Activated CD8-positive, alpha-beta memory T cell treated with anti-CD3 and anti-CD28 coated beads, Interleukin-2, amount 10 ng/mL, durations not matched to agents 7 days and 5 days (primary cell): ENCODE results near the gene ZCCHC9. TPM values are rescaled to one million over a fixed set of nuclear protein-coding genes. Genes with fewer than 3 reads are reported as not detected.
"Not testable (repeated sequence)": the region's sequence is repeated elsewhere in the genome, so short reads cannot be mapped to it uniquely, and the experiment has no call there.

Source experiments
- ATAC-seq: fragments of 150-1000 bp; cut with Tn5 transposase; one replicate; pipeline ENCODE4 v1.10.0; 2021; ENCODE audit warnings: moderate library complexity
- CTCF ChIA-PET: fragments of 350-600 bp; sonication (Branson Sonifier 250); formaldehyde crosslinking; loops from one replicate; lab custom pipeline; 2021; ENCODE audit warnings: antibody characterized with exemption; lab: Charles Lee
- DNase-seq: peaks from one replicate; pipeline ENCODE4 v3.0.0-alpha.2; 2020
- H3K27ac Mint-ChIP-seq: one replicate; pipeline ENCODE4 v1.8.0; 2021; ENCODE audit warnings: mild to moderate bottlenecking, mixed read lengths
- H3K27me3 Mint-ChIP-seq: one replicate; pipeline ENCODE4 v1.8.0; 2021; ENCODE audit warnings: mixed read lengths
- H3K36me3 Mint-ChIP-seq: one replicate; pipeline ENCODE4 v1.8.0; 2021; ENCODE audit warnings: mild to moderate bottlenecking, mixed read lengths
- H3K4me1 Mint-ChIP-seq: one replicate; pipeline ENCODE4 v1.8.0; 2021; ENCODE audit warnings: mixed read lengths
- H3K4me3 Mint-ChIP-seq: one replicate; pipeline ENCODE4 v1.8.0; 2021; ENCODE audit warnings: mild to moderate bottlenecking, moderate library complexity, mixed read lengths
- H3K9me3 Mint-ChIP-seq: one replicate; pipeline ENCODE4 v1.8.0; 2022; ENCODE audit warnings: low read depth, mixed read lengths
- total RNA-seq, 2 experiments: library from RNA; stranded (reverse); gene quantifications; one replicate each; pipeline ENCODE4 v1.2.3, GENCODE V29; 2021

The ZCCHC9 gene
- total RNA-seq, 2 experiments from 2014 or later: 30.6 to 35.7 TPM

- peaks cover 45% of the 10 kb centered on the region for H3K4me1 Mint-ChIP-seq
- no peak overlapping the region for H3K4me3 Mint-ChIP-seq
- peaks cover 37% of the 10 kb centered on the region for H3K36me3 Mint-ChIP-seq
- no peaks in the 10 kb centered on the region for H3K27me3 Mint-ChIP-seq
- CTCF ChIA-PET: interaction anchor here (0.7 to 1.8 kb wide), 3 partner anchors 13 to 14 kb away, joined by 4 to 7 read pairs (median 6); no protein-coding TSS in a partner anchor
- H3K27ac Mint-ChIP-seq: no peak overlapping the region
- peaks cover under 1% of the 10 kb centered on the region for H3K9me3 Mint-ChIP-seq
- ATAC-seq: no peak
- DNase-seq: no peak
Measured at GRCh38 chr5:81286059-81286617, 15.2 kb upstream of the ZCCHC9 start.

- H3K27ac Mint-ChIP-seq: no peak overlapping the region
- H3K4me1 Mint-ChIP-seq: peaks cover 51% of the 10 kb centered on the region
- no peak overlapping the region for H3K4me3 Mint-ChIP-seq
- H3K9me3 Mint-ChIP-seq: peaks cover 12% of the 10 kb centered on the region
- CTCF ChIA-PET: interaction anchor here (1.6 to 1.8 kb wide), 2 partner anchors 9 to 12 kb away, joined by 5 to 7 read pairs; no protein-coding TSS in a partner anchor
- ATAC-seq: no peak
- no peak for DNase-seq
- no peaks in the 10 kb centered on the region for H3K27me3 Mint-ChIP-seq
- peaks cover 47% of the 10 kb centered on the region for H3K36me3 Mint-ChIP-seq
Measured at GRCh38 chr5:81288021-81288433, 13.4 kb upstream of the ZCCHC9 start.

- Mint-ChIP-seq H3K36me3 (peaks cover 53% of the 10 kb centered on the region), H3K4me1 (peaks cover 48% of the 10 kb centered on the region), H3K9me3 (peaks cover 17% of the 10 kb centered on the region), H3K27ac (no peak overlapping the region), H3K4me3 (no peak overlapping the region), H3K27me3 (no peaks in the 10 kb centered on the region)
- CTCF ChIA-PET: interaction anchor here (1.7 kb wide), 1 partner anchor 9 kb away, joined by 8 read pairs; no protein-coding TSS in a partner anchor
- no peak for ATAC-seq
- no peak for DNase-seq
Measured at GRCh38 chr5:81290146-81290545, 11.2 kb upstream of the ZCCHC9 start.

- ATAC-seq: no peak
- peaks cover 17% of the 10 kb centered on the region for H3K9me3 Mint-ChIP-seq
- DNase-seq: no peak
- peaks cover 51% of the 10 kb centered on the region for H3K36me3 Mint-ChIP-seq
- H3K4me3 Mint-ChIP-seq: no peak overlapping the region
- H3K27ac Mint-ChIP-seq: no peak overlapping the region
- H3K4me1 Mint-ChIP-seq: peaks cover 31% of the 10 kb centered on the region
- no peaks in the 10 kb centered on the region for H3K27me3 Mint-ChIP-seq
- CTCF ChIA-PET: no interaction called here
Measured at GRCh38 chr5:81292130-81292529, 9.3 kb upstream of the ZCCHC9 start.

- peaks cover 33% of the 10 kb centered on the region for H3K4me1 Mint-ChIP-seq
- H3K36me3 Mint-ChIP-seq: peaks cover 47% of the 10 kb centered on the region
- H3K27ac Mint-ChIP-seq, DNase-seq, ATAC-seq, H3K4me3 Mint-ChIP-seq, H3K27me3 Mint-ChIP-seq, CTCF ChIA-PET: not testable (repeated sequence)
- H3K9me3 Mint-ChIP-seq: peaks cover 17% of the 10 kb centered on the region
Measured at GRCh38 chr5:81294021-81294420, 7.4 kb upstream of the ZCCHC9 start.

- H3K4me3 Mint-ChIP-seq: no peak overlapping the region
- H3K27me3 Mint-ChIP-seq: no peaks in the 10 kb centered on the region
- no peak for DNase-seq
- peaks cover 19% of the 10 kb centered on the region for H3K36me3 Mint-ChIP-seq
- CTCF ChIA-PET: interaction anchor here (1.5 to 1.9 kb wide), 2 partner anchors 9 to 18 kb away, joined by 5 read pairs; no protein-coding TSS in a partner anchor
- H3K9me3 Mint-ChIP-seq: peaks cover 6% of the 10 kb centered on the region
- no peak for ATAC-seq
- H3K4me1 Mint-ChIP-seq: peaks cover 43% of the 10 kb centered on the region
- H3K27ac Mint-ChIP-seq: no peak overlapping the region
Measured at GRCh38 chr5:81297531-81297930, 3.9 kb upstream of the ZCCHC9 start.

GRCh38 chr5:81300921-81301270 lies 491 bp upstream of the ZCCHC9 start:
- H3K4me1 Mint-ChIP-seq: peaks cover 56% of the 10 kb centered on the region
- no peak for ATAC-seq
- CTCF ChIA-PET: interaction anchor here (0.9 to 1.9 kb wide), 4 partner anchors 13 to 551 kb away, joined by 4 to 7 read pairs (median 5); no protein-coding TSS in a partner anchor

GRCh38 chr5:81302596-81302995 lies 1.2 kb downstream of the ZCCHC9 start:
- no peak for ATAC-seq
- no peaks in the 10 kb centered on the region for H3K27me3 Mint-ChIP-seq
- peak overlapping the region; percentile 93 for H3K27ac Mint-ChIP-seq
- peaks cover 52% of the 10 kb centered on the region for H3K4me1 Mint-ChIP-seq
- peak overlapping the region; percentile 87 for H3K4me3 Mint-ChIP-seq
- no peak for DNase-seq
- H3K9me3 Mint-ChIP-seq: no peaks in the 10 kb centered on the region
- CTCF ChIA-PET: interaction anchor here (1.6 kb wide), 1 partner anchor 92 kb away, joined by 4 read pairs; no protein-coding TSS in a partner anchor
- H3K36me3 Mint-ChIP-seq: peaks cover 15% of the 10 kb centered on the region

More at GRCh38 chr5:81300921-81301270, 491 bp upstream of the ZCCHC9 start:
- H3K36me3 Mint-ChIP-seq: peaks cover 15% of the 10 kb centered on the region
- H3K4me3 Mint-ChIP-seq: peak overlapping the region; percentile 87
- peak overlapping the region; percentile 93 for H3K27ac Mint-ChIP-seq
- H3K27me3 Mint-ChIP-seq: no peaks in the 10 kb centered on the region
- no peaks in the 10 kb centered on the region for H3K9me3 Mint-ChIP-seq
- no peak for DNase-seq

GRCh38 chr5:81303563-81303962 lies 2.2 kb downstream of the ZCCHC9 start:
- Mint-ChIP-seq H3K27me3 (no peaks in the 10 kb centered on the region), H3K9me3 (no peaks in the 10 kb centered on the region), H3K27ac (peak overlapping the region; percentile 5), H3K4me3 (no peak overlapping the region), H3K36me3 (peaks cover 16% of the 10 kb centered on the region), H3K4me1 (peaks cover 45% of the 10 kb centered on the region)
- no peak for ATAC-seq
- CTCF ChIA-PET: no interaction called here
- no peak for DNase-seq

- H3K4me3 Mint-ChIP-seq: no peak overlapping the region
- H3K27ac Mint-ChIP-seq: no peak overlapping the region
- no peak for DNase-seq
Measured at GRCh38 chr5:81305785-81306184, 4.4 kb downstream of the ZCCHC9 start.

GRCh38 chr5:81308836-81309235 lies 7.4 kb downstream of the ZCCHC9 start:
- Mint-ChIP-seq H3K27me3 (no peaks in the 10 kb centered on the region), H3K4me1 (peaks cover 13% of the 10 kb centered on the region), H3K36me3 (peaks cover 43% of the 10 kb centered on the region), H3K9me3 (no peaks in the 10 kb centered on the region), H3K4me3 (no peak overlapping the region), H3K27ac (no peak overlapping the region)
- CTCF ChIA-PET: no interaction called here
- ATAC-seq: no peak
- no peak for DNase-seq

More at GRCh38 chr5:81305785-81306184, 4.4 kb downstream of the ZCCHC9 start:
- no peak for ATAC-seq
- Mint-ChIP-seq H3K4me1 (peaks cover 26% of the 10 kb centered on the region), H3K9me3 (no peaks in the 10 kb centered on the region), H3K36me3 (peaks cover 26% of the 10 kb centered on the region), H3K27me3 (no peaks in the 10 kb centered on the region)
- CTCF ChIA-PET: no interaction called here

GRCh38 chr5:81310402-81311063 lies 9.1 kb downstream of the ZCCHC9 start:
- no peak overlapping the region for H3K4me3 Mint-ChIP-seq
- no peak overlapping the region for H3K27ac Mint-ChIP-seq
- peaks cover 4% of the 10 kb centered on the region for H3K4me1 Mint-ChIP-seq
- no peak for ATAC-seq
- H3K9me3 Mint-ChIP-seq: no peaks in the 10 kb centered on the region
- H3K27me3 Mint-ChIP-seq: no peaks in the 10 kb centered on the region
- no peak for DNase-seq
- peaks cover 42% of the 10 kb centered on the region for H3K36me3 Mint-ChIP-seq
- CTCF ChIA-PET: interaction anchor here (1.2 kb wide), 1 partner anchor 11 kb away, joined by 3 read pairs; no protein-coding TSS in a partner anchor

- H3K9me3 Mint-ChIP-seq: no peaks in the 10 kb centered on the region
Measured at GRCh38 chr5:81313278-81313677, 11.9 kb downstream of the ZCCHC9 start.

More at GRCh38 chr5:81313278-81313677, 11.9 kb downstream of the ZCCHC9 start:
- CTCF ChIA-PET: interaction anchor here (1.6 kb wide), 1 partner anchor 13 kb away, joined by 5 read pairs; no protein-coding TSS in a partner anchor
- Mint-ChIP-seq H3K27ac (no peak overlapping the region), H3K4me1 (no peaks in the 10 kb centered on the region), H3K4me3 (no peak overlapping the region), H3K36me3 (peaks cover 41% of the 10 kb centered on the region), H3K27me3 (no peaks in the 10 kb centered on the region)
- ATAC-seq (no peak), DNase-seq (no peak)
